ENCODE measurements around the gene CCDC170.

CCDC170 gene

GRCh38 chr6:151652325-151652724 lies 158.5 kb downstream of the CCDC170 start:
- H2AFZ ChIP-seq (ENCODE audit: low read length, unreplicated experiment) = no peak overlapping the region
- no peak overlapping the region for H3K27ac ChIP-seq (ENCODE audit: low read depth, low read length)
- no peaks in the 10 kb centered on the region for H3K4me1 ChIP-seq (ENCODE audit: control insufficient read depth, insufficient read depth, low read length, unreplicated experiment)

GRCh38 chr6:151655099-151655498 lies 161.3 kb downstream of the CCDC170 start:
- Histone ChIP-seq H3K27ac (ENCODE audit: low read depth, low read length) (no peak overlapping the region), H3K36me3 (ENCODE audit: insufficient read depth, low read length) (no peaks in the 10 kb centered on the region), H3K79me2 (ENCODE audit: control insufficient read depth, insufficient read depth, low read length, unreplicated experiment) (no peaks in the 10 kb centered on the region), H3K27me3 (ENCODE audit: insufficient read depth, low read length) (no peaks in the 10 kb centered on the region), H2AFZ (ENCODE audit: low read length, unreplicated experiment) (no peak overlapping the region), H3K4me1 (ENCODE audit: control insufficient read depth, insufficient read depth, low read length, unreplicated experiment) (no peaks in the 10 kb centered on the region), H3K4me3 (ENCODE audit: low read depth, low read length) (no peak overlapping the region)

More at GRCh38 chr6:151652325-151652724, 158.5 kb downstream of the CCDC170 start:
- H3K4me3 ChIP-seq (ENCODE audit: low read depth, low read length) = no peak overlapping the region
- H3K27me3 ChIP-seq (ENCODE audit: insufficient read depth, low read length) = peaks cover 6% of the 10 kb centered on the region
- H3K36me3 ChIP-seq (ENCODE audit: insufficient read depth, low read length) = no peaks in the 10 kb centered on the region
- no peaks in the 10 kb centered on the region for H3K79me2 ChIP-seq (ENCODE audit: control insufficient read depth, insufficient read depth, low read length, unreplicated experiment)

GRCh38 chr6:151656392-151656791 lies 162.6 kb downstream of the CCDC170 start:
- Histone ChIP-seq H3K27ac (ENCODE audit: low read depth, low read length) (no peak overlapping the region), H3K4me1 (ENCODE audit: control insufficient read depth, insufficient read depth, low read length, unreplicated experiment) (no peaks in the 10 kb centered on the region), H3K4me3 (ENCODE audit: low read depth, low read length) (no peak overlapping the region), H3K79me2 (ENCODE audit: control insufficient read depth, insufficient read depth, low read length, unreplicated experiment) (no peaks in the 10 kb centered on the region), H3K36me3 (ENCODE audit: insufficient read depth, low read length) (no peaks in the 10 kb centered on the region), H3K27me3 (ENCODE audit: insufficient read depth, low read length) (no peaks in the 10 kb centered on the region), H2AFZ (ENCODE audit: low read length, unreplicated experiment) (no peak overlapping the region)

GRCh38 chr6:151658091-151658490 lies 164.3 kb downstream of the CCDC170 start:
- H3K27ac ChIP-seq (ENCODE audit: low read depth, low read length) = no peak overlapping the region

GRCh38 chr6:151659212-151659611 lies 165.4 kb downstream of the CCDC170 start:
- H3K36me3 ChIP-seq (ENCODE audit: insufficient read depth, low read length) = no peaks in the 10 kb centered on the region
- no peak overlapping the region for H3K4me3 ChIP-seq (ENCODE audit: low read depth, low read length)
- no peaks in the 10 kb centered on the region for H3K27me3 ChIP-seq (ENCODE audit: insufficient read depth, low read length)
- no peak overlapping the region for H3K27ac ChIP-seq (ENCODE audit: low read depth, low read length)
- no peaks in the 10 kb centered on the region for H3K4me1 ChIP-seq (ENCODE audit: control insufficient read depth, insufficient read depth, low read length, unreplicated experiment)
- H3K79me2 ChIP-seq (ENCODE audit: control insufficient read depth, insufficient read depth, low read length, unreplicated experiment) = no peaks in the 10 kb centered on the region
- H2AFZ ChIP-seq (ENCODE audit: low read length, unreplicated experiment) = no peak overlapping the region

More at GRCh38 chr6:151658091-151658490, 164.3 kb downstream of the CCDC170 start:
- Histone ChIP-seq H3K79me2 (ENCODE audit: control insufficient read depth, insufficient read depth, low read length, unreplicated experiment) (no peaks in the 10 kb centered on the region), H3K27me3 (ENCODE audit: insufficient read depth, low read length) (no peaks in the 10 kb centered on the region), H2AFZ (ENCODE audit: low read length, unreplicated experiment) (no peak overlapping the region), H3K4me1 (ENCODE audit: control insufficient read depth, insufficient read depth, low read length, unreplicated experiment) (no peaks in the 10 kb centered on the region), H3K4me3 (ENCODE audit: low read depth, low read length) (no peak overlapping the region), H3K36me3 (ENCODE audit: insufficient read depth, low read length) (no peaks in the 10 kb centered on the region)

- Histone ChIP-seq H3K4me1 (ENCODE audit: control insufficient read depth, insufficient read depth, low read length, unreplicated experiment) (no peaks in the 10 kb centered on the region), H2AFZ (ENCODE audit: low read length, unreplicated experiment) (no peak overlapping the region), H3K27ac (ENCODE audit: low read depth, low read length) (no peak overlapping the region), H3K27me3 (ENCODE audit: insufficient read depth, low read length) (no peaks in the 10 kb centered on the region), H3K4me3 (ENCODE audit: low read depth, low read length) (no peak overlapping the region), H3K79me2 (ENCODE audit: control insufficient read depth, insufficient read depth, low read length, unreplicated experiment) (no peaks in the 10 kb centered on the region), H3K36me3 (ENCODE audit: insufficient read depth, low read length) (no peaks in the 10 kb centered on the region)
Observed at GRCh38 chr6:151661509-151661908, 167.7 kb downstream of the CCDC170 start.

- Histone ChIP-seq H3K27ac (ENCODE audit: low read depth, low read length) (no peak overlapping the region), H3K4me3 (ENCODE audit: low read depth, low read length) (no peak overlapping the region), H3K79me2 (ENCODE audit: control insufficient read depth, insufficient read depth, low read length, unreplicated experiment) (no peaks in the 10 kb centered on the region), H3K4me1 (ENCODE audit: control insufficient read depth, insufficient read depth, low read length, unreplicated experiment) (no peaks in the 10 kb centered on the region), H2AFZ (ENCODE audit: low read length, unreplicated experiment) (no peak overlapping the region), H3K27me3 (ENCODE audit: insufficient read depth, low read length) (no peaks in the 10 kb centered on the region), H3K36me3 (ENCODE audit: insufficient read depth, low read length) (no peaks in the 10 kb centered on the region)
Observed at GRCh38 chr6:151661928-151662327, 168.1 kb downstream of the CCDC170 start.

GRCh38 chr6:151663559-151663958 lies 169.7 kb downstream of the CCDC170 start:
- H3K27me3 ChIP-seq (ENCODE audit: insufficient read depth, low read length) = no peaks in the 10 kb centered on the region
- peaks cover 8% of the 10 kb centered on the region for H3K4me1 ChIP-seq (ENCODE audit: control insufficient read depth, insufficient read depth, low read length, unreplicated experiment)
- no peak overlapping the region for H3K27ac ChIP-seq (ENCODE audit: low read depth, low read length)
- H3K4me3 ChIP-seq (ENCODE audit: low read depth, low read length) = no peak overlapping the region
- H3K79me2 ChIP-seq (ENCODE audit: control insufficient read depth, insufficient read depth, low read length, unreplicated experiment) = no peaks in the 10 kb centered on the region
- H2AFZ ChIP-seq (ENCODE audit: low read length, unreplicated experiment) = no peak overlapping the region
- no peaks in the 10 kb centered on the region for H3K36me3 ChIP-seq (ENCODE audit: insufficient read depth, low read length)

GRCh38 chr6:151664390-151664789 lies 170.6 kb downstream of the CCDC170 start:
- H3K4me3 ChIP-seq (ENCODE audit: low read depth, low read length) = no peak overlapping the region
- no peaks in the 10 kb centered on the region for H3K79me2 ChIP-seq (ENCODE audit: control insufficient read depth, insufficient read depth, low read length, unreplicated experiment)
- H3K36me3 ChIP-seq (ENCODE audit: insufficient read depth, low read length) = no peaks in the 10 kb centered on the region
- H3K4me1 ChIP-seq (ENCODE audit: control insufficient read depth, insufficient read depth, low read length, unreplicated experiment) = peaks cover 16% of the 10 kb centered on the region
- H3K27me3 ChIP-seq (ENCODE audit: insufficient read depth, low read length) = no peaks in the 10 kb centered on the region
- no peak overlapping the region for H3K27ac ChIP-seq (ENCODE audit: low read depth, low read length)
- H2AFZ ChIP-seq (ENCODE audit: low read length, unreplicated experiment) = no peak overlapping the region

GRCh38 chr6:151665329-151665728 lies 171.5 kb downstream of the CCDC170 start:
- Histone ChIP-seq H2AFZ (ENCODE audit: low read length, unreplicated experiment) (no peak overlapping the region), H3K27me3 (ENCODE audit: insufficient read depth, low read length) (no peaks in the 10 kb centered on the region), H3K27ac (ENCODE audit: low read depth, low read length) (no peak overlapping the region), H3K36me3 (ENCODE audit: insufficient read depth, low read length) (no peaks in the 10 kb centered on the region), H3K79me2 (ENCODE audit: control insufficient read depth, insufficient read depth, low read length, unreplicated experiment) (no peaks in the 10 kb centered on the region), H3K4me3 (ENCODE audit: low read depth, low read length) (no peak overlapping the region), H3K4me1 (ENCODE audit: control insufficient read depth, insufficient read depth, low read length, unreplicated experiment) (peaks cover 19% of the 10 kb centered on the region)

- Histone ChIP-seq H3K4me3 (ENCODE audit: low read depth, low read length) (no peak overlapping the region), H3K36me3 (ENCODE audit: insufficient read depth, low read length) (no peaks in the 10 kb centered on the region), H3K4me1 (ENCODE audit: control insufficient read depth, insufficient read depth, low read length, unreplicated experiment) (peaks cover 19% of the 10 kb centered on the region), H3K79me2 (ENCODE audit: control insufficient read depth, insufficient read depth, low read length, unreplicated experiment) (no peaks in the 10 kb centered on the region), H3K27me3 (ENCODE audit: insufficient read depth, low read length) (no peaks in the 10 kb centered on the region), H3K27ac (ENCODE audit: low read depth, low read length) (no peak overlapping the region), H2AFZ (ENCODE audit: low read length, unreplicated experiment) (no peak overlapping the region)
Observed at GRCh38 chr6:151666526-151666925, 172.7 kb downstream of the CCDC170 start.

All from ACC112 (cell line).